Endothelial cell of umbilical vein (primary cell): Measurements from ENCODE around the gene MYCBP. TPM values are rescaled to one million over a fixed set of nuclear protein-coding genes. Genes with fewer than 3 reads are reported as not detected.

ENCODE experiments used
- BruUV-seq: library from RNA; stranded (reverse); fragments of 400-500 nt; replicated peaks from 2 replicates; lab custom pipeline; 2021; lab: Mats Ljungman, UMichigan
- CTCF ChIA-PET: fragments of 300-600, 350-600 bp; sonication (Branson Sonifier 250); formaldehyde crosslinking; loops from one replicate; lab custom pipeline; 2021; ENCODE audit warnings: antibody characterized with exemption, inconsistent platforms; lab: Charles Lee
- POLR2A ChIA-PET: fragments of 300-600, 350-600 bp; sonication (Branson Sonifier 250); formaldehyde crosslinking; loops from one replicate; lab custom pipeline; 2021; ENCODE audit warnings: antibody characterized with exemption, inconsistent platforms; lab: Charles Lee
- DNase-seq: peaks from one replicate; pipeline ENCODE4 v3.0.0-alpha.2; 2011; ENCODE audit warnings: low read depth, low spot score
- FAIRE-seq: peaks from 2 replicates; lab custom pipeline; 2011; peaks lifted over from hg19 to GRCh38; lab: Jason Lieb, UNC
- H2AFZ ChIP-seq: 2 replicates; pipeline ENCODE4 v1.6.0; 2012; ENCODE audit warnings: low read depth, low read length, control low read depth, inconsistent platforms
- H3K27ac ChIP-seq: 2 replicates; pipeline ENCODE4 v1.5.1; 2011; ENCODE audit warnings: low read depth, mild to moderate bottlenecking, control low read depth, low read length, moderate library complexity; ENCODE audit not compliant: insufficient read depth
- H3K27me3 ChIP-seq, 2 experiments: 2 replicates each; pipeline versions ENCODE4 v1.6.0 to v1.6.1; 2011; ENCODE audit warnings: low read length in 2 of 2, mixed read lengths in 1 of 2; ENCODE audit not compliant: control insufficient read depth in 2 of 2, insufficient read depth in 2 of 2
- H3K36me3 ChIP-seq, 2 experiments: 2 replicates in 1 of 2; 3 replicates in 1 of 2; pipeline ENCODE4 v1.5.1; 2011; ENCODE audit warnings: low read length in 2 of 2, mild to moderate bottlenecking in 1 of 2, moderate library complexity in 1 of 2; ENCODE audit not compliant: control insufficient read depth in 2 of 2, insufficient read depth in 2 of 2; ENCODE audit errors: extremely low read depth in 1 of 2
- H3K4me1 ChIP-seq: 3 replicates; pipeline ENCODE4 v1.5.1; 2011; ENCODE audit warnings: mild to moderate bottlenecking, low read length; ENCODE audit not compliant: control insufficient read depth, insufficient read depth; ENCODE audit errors: extremely low read depth
- H3K4me2 ChIP-seq: 2 replicates; pipeline ENCODE4 v1.6.1; 2011; ENCODE audit warnings: low read length, control low read depth, mixed read lengths; ENCODE audit not compliant: insufficient read depth
- H3K4me3 ChIP-seq, 3 experiments: fragments of 200-600 bp in 1 of 3; sonication (generic), shearing (Covaris generic) in 1 of 3; replicated peaks in 1 of 3; 2 replicates each; pipeline ENCODE4 v1.5.1; 2011 to 2016; ENCODE audit warnings: control low read depth in 3 of 3, low read length in 3 of 3, mild to moderate bottlenecking in 2 of 3, inconsistent platforms in 1 of 3, low read depth in 1 of 3, moderate library complexity in 1 of 3; ENCODE audit not compliant: insufficient read depth in 1 of 3
- H3K79me2 ChIP-seq: 2 replicates; pipeline ENCODE4 v1.6.0; 2012; ENCODE audit warnings: low read length, inconsistent platforms; ENCODE audit not compliant: control insufficient read depth, insufficient read depth
- H3K9ac ChIP-seq: replicated peaks from 2 replicates; pipeline ENCODE3; 2011; ENCODE audit warnings: low read length, control low read depth; ENCODE audit not compliant: insufficient read depth; ENCODE audit errors: extremely low read depth
- H3K9me1 ChIP-seq: replicated peaks from 3 replicates; pipeline ENCODE4 v1.6.0; 2011; ENCODE audit warnings: mild to moderate bottlenecking, low read length; ENCODE audit not compliant: control insufficient read depth, insufficient read depth; ENCODE audit errors: extremely low read depth
- H3K9me3 ChIP-seq: replicated peaks from 2 replicates; pipeline ENCODE4 v1.5.1; 2012; ENCODE audit warnings: low read length, inconsistent platforms; ENCODE audit not compliant: control insufficient read depth, insufficient read depth
- H4K20me1 ChIP-seq: replicated peaks from 2 replicates; pipeline ENCODE3; 2011; ENCODE audit warnings: mild to moderate bottlenecking, low read length; ENCODE audit not compliant: control insufficient read depth, insufficient read depth; ENCODE audit errors: extremely low read depth
- CTCF ChIP-seq, 2 donors: IDR thresholded peaks; 1 replicate in 1 of 2; 2 replicates in 1 of 2; pipeline ENCODE4 v1.5.1; 2011; ENCODE audit warnings: low read length in 2 of 2, mild to moderate bottlenecking in 2 of 2, moderate library complexity in 2 of 2, control low read depth in 1 of 2, inconsistent platforms in 1 of 2, low read depth in 1 of 2; ENCODE audit not compliant: insufficient read depth in 1 of 2; ENCODE audit errors: extremely low read depth in 1 of 2
- EZH2 ChIP-seq: IDR thresholded peaks from 2 replicates; pipeline ENCODE4 v1.6.1; 2012; ENCODE audit warnings: borderline replicate concordance, low read depth, mild to moderate bottlenecking, moderate library complexity, low read length, inconsistent platforms; ENCODE audit not compliant: severe bottlenecking
- FOS ChIP-seq: IDR thresholded peaks from 2 replicates; pipeline ENCODE4 v1.6.1; 2011; ENCODE audit warnings: mild to moderate bottlenecking, low read length, moderate library complexity, borderline replicate concordance; ENCODE audit not compliant: insufficient read depth
- GATA2 ChIP-seq: IDR thresholded peaks from 2 replicates; pipeline ENCODE4 v1.7.0; 2011; ENCODE audit warnings: low read depth, mild to moderate bottlenecking, moderate library complexity, mixed read lengths, low read length; ENCODE audit not compliant: insufficient read length, insufficient read depth
- JUN ChIP-seq: IDR thresholded peaks from 2 replicates; pipeline ENCODE4 v1.6.1; 2011; ENCODE audit warnings: borderline replicate concordance, low read depth; ENCODE audit not compliant: insufficient read length, insufficient read depth
- MYC ChIP-seq: IDR thresholded peaks from one replicate; pipeline ENCODE4 v1.6.1; 2011; ENCODE audit warnings: mild to moderate bottlenecking, low read depth, low read length
- POLR2A ChIP-seq: IDR thresholded peaks from 2 replicates; pipeline ENCODE4 v1.6.1; 2012; ENCODE audit warnings: low read depth, mild to moderate bottlenecking, control low read depth, low read length
- POLR2AphosphoS5 ChIP-seq: IDR thresholded peaks from 2 replicates; pipeline ENCODE4 v1.6.1; 2012; ENCODE audit warnings: low read depth, mild to moderate bottlenecking, control low read depth, low read length, moderate library complexity; ENCODE audit not compliant: insufficient read depth
- dilution Hi-C: fragments of 300-500 bp; cut with MboI; formaldehyde crosslinking; loops from one replicate; pipeline ENCODE4 v1.15.0; 2019; ENCODE audit warnings: low sequenced_read_pairs; ENCODE audit not compliant: extremely low pct_ligation_motif_present
- intact Hi-C: fragments of 100-400 bp; cut with micrococcal nuclease; formaldehyde crosslinking; loops from one replicate; pipeline ENCODE4 v1.10.0; 2022
- polyA plus RNA-seq, 4 experiments: library from polyadenylated mRNA; depleted of rRNA in 3 of 4; stranded (reverse) in 3 of 4; unstranded in 1 of 4; fragments of >200 nt; gene quantifications; 2 replicates each; pipeline versions ENCODE4 v1.2.1 to v1.2.3, GENCODE V29; 2011 to 2012; ENCODE audit warnings: missing spikeins in 1 of 4
- total RNA-seq: library from RNA; stranded (reverse); gene quantifications from 2 replicates; pipeline ENCODE4 v1.2.3, GENCODE V29; 2021
- TF ChIP-seq, protein P1 (sequence below): IDR thresholded peaks from 2 replicates; pipeline ENCODE4 v1.6.1; 2011; ENCODE audit not compliant: insufficient read depth, insufficient read length

The MYCBP gene
- total and polyA plus RNA-seq, 2 donors (not counting 3 experiments of a cell fraction or from before 2014, with no cell fraction given): 9.5 to 23.1 TPM

DNA sequence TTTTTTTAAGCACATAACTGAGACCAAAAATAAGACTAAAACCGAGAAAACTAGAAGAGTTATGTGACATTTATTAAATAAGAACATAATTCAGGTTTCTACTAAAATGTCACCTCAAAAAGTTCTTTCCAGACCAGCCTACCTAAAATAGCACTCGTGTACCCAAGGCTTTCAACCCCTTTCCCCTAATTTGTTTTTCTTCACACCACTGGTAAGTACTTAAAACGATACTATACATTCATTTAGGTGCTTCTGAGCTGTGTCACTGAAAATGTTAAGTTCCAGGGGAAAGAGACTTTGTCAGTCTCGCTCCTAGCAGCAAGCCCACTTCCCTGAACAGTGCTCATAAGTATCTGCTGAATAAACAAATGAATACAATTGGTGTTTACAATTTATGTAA lies 20.4 kb downstream of the MYCBP start:
- no peak for FAIRE-seq
- dilution Hi-C loops: no loop called here

More for the DNA sequence above, 20.4 kb downstream of the MYCBP start:
- H3K27me3 ChIP-seq: no peaks in the 10 kb centered on the region
- H3K27ac ChIP-seq: no peak overlapping the region
- H2AFZ ChIP-seq: no peak overlapping the region
- no peaks in the 10 kb centered on the region for H4K20me1 ChIP-seq
- BruUV-seq: no TSS peak
- POLR2A ChIA-PET: no interaction called here
- no peak overlapping the region for H3K9ac ChIP-seq
- no peaks in the 10 kb centered on the region for H3K9me1 ChIP-seq
- peaks cover 7% of the 10 kb centered on the region for H3K79me2 ChIP-seq
- H3K9me3 ChIP-seq: no peaks in the 10 kb centered on the region
- CTCF ChIA-PET: interaction anchor here (1.3 kb wide), 1 partner anchor 18 kb away, joined by 3 read pairs; no protein-coding TSS in a partner anchor
- H3K4me1 ChIP-seq: no peaks in the 10 kb centered on the region
- H3K4me3 ChIP-seq: no peak overlapping the region
- no peak for DNase-seq
- H3K36me3 ChIP-seq: peaks cover 20 to 21% of the 10 kb centered on the region in 2 experiments
- TF ChIP-seq JUN (no peak), POLR2AphosphoS5 (no peak), MYC (no peak), EZH2 (no peak), POLR2A (no peak), GATA2 (no peak), CTCF (IDR thresholded peaks at IDR 0.05; ENCODE audit: extremely low read depth in 1 of 2, insufficient read depth in 1 of 2, low read depth in 1 of 2, low read length in 2 of 2) (no peak), FOS (no peak)
- TF ChIP-seq, protein P1, sequence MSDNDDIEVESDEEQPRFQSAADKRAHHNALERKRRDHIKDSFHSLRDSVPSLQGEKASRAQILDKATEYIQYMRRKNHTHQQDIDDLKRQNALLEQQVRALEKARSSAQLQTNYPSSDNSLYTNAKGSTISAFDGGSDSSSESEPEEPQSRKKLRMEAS: no peak
- no peak overlapping the region for H3K4me2 ChIP-seq
- intact Hi-C loops: loop anchor here (10.0 kb wide), 1 partner anchor 352 kb away; the partner anchor contains the start of gene MACF1
